ENCODE results near the gene SRRM2.

The SRRM2 gene

GRCh38 chr16:2784358-2785100 lies 32.1 kb downstream of the SRRM2 start:
- Histone ChIP-seq H3K4me2 (ENCODE audit: insufficient read depth, low read length, poor library complexity, severe bottlenecking) (no peak overlapping the region), H3K4ac (ENCODE audit: low read length) (no peak overlapping the region), H3K27me3 (ENCODE audit: control insufficient read depth in 3 of 3, insufficient read depth in 3 of 3, low read depth in 1 of 3, low read length in 3 of 3) (peaks cover 0 to 8% (median 0%) of the 10 kb centered on the region in 3 experiments), H3K4me3 (ENCODE audit: low read length in 2 of 2) (no peak overlapping the region), H2BK15ac (ENCODE audit: low read length) (peak overlapping the region; percentile 89), H3K14ac (ENCODE audit: low read length) (peak overlapping the region; percentile 56), H3K9me3 (replicated peaks in 1 of 2; ENCODE audit: control insufficient read depth in 2 of 2, insufficient read depth in 1 of 2, low read depth in 1 of 2, low read length in 2 of 2) (no peaks in the 10 kb centered on the region), H3K9ac (ENCODE audit: low read depth, low read length, poor library complexity) (no peak overlapping the region), H3K4me1 (ENCODE audit: control insufficient read depth in 2 of 2, insufficient read depth in 1 of 2, low read depth in 1 of 2, low read length in 2 of 2) (peaks cover 4 to 8% of the 10 kb centered on the region in 2 donors), H3K27ac (replicated peaks; ENCODE audit: low read length) (no peak overlapping the region), H2AFZ (ENCODE audit: low read length) (no peak overlapping the region), H3K23ac (ENCODE audit: low read depth, low read length, poor library complexity) (peak overlapping the region; percentile 73), H2BK5ac (ENCODE audit: low read length) (peak overlapping the region; percentile 70), H3K79me1 (ENCODE audit: low read depth, low read length) (no peaks in the 10 kb centered on the region), H2BK120ac (ENCODE audit: low read depth, low read length) (no peak overlapping the region), H2AK5ac (ENCODE audit: low read depth, low read length) (peak overlapping the region; percentile 90), H4K91ac (ENCODE audit: low read depth, low read length, poor library complexity) (no peak overlapping the region), H4K8ac (ENCODE audit: low read depth, low read length) (no peak overlapping the region), H2BK12ac (ENCODE audit: low read length) (no peak overlapping the region), H3K18ac (ENCODE audit: low read length) (peak overlapping the region; percentile 48), H3K36me3 (replicated peaks in 1 of 2; ENCODE audit: control insufficient read depth in 2 of 2, insufficient read depth in 2 of 2, low read length in 2 of 2) (no peaks in the 10 kb centered on the region)
- WGBS, 2 donors (ENCODE audit: extremely low coverage in 2 of 2, insufficient read length in 2 of 2, insufficient replicate concordance in 1 of 2) = no CpG with 5 or more reads among the region's 15 CpGs
- DNase-seq (ENCODE audit: low spot score) = no peak

DNA sequence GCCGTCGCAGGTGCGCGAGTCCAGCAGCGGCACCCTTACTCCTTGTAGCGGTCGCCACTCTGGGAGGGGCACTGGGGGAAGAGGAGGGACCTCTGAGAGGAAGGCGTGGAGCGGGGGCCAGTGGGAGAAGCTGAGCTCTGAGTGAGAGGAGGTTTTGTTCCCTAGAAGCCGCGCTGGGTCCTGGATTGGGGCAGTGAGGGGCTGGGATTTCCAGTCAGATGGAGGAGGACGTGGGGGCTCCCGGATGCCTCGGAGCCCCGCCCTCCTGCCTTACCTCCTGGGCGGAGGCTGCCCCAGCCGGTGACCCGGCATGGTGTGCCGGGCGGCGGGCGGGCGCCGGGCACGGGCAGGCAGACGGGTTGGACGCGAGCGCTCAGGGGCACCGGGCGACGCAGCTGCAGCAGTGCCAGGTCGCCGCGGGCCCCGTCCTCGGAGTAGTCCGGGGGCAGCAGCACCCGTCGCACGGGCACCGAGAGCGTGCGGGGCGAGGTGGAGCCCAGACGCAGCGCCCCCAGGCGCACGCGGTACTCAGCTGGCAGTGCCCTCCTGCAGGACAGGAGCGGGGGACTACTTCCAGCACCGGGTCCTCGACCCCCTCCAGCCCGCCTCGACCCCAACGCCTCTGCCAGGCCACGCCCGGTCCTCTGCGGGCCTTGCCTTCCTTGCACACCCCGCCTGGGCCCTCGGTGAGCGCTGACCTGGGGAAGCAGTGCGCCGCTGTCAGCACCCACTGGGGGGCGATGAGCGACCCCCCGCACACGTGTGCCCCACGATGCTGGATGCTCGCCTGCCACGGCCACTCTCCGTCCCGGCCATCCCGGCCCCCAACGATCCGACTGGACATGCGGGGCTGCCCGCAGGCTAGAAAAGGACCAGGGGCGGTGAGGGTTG lies 32.9 kb downstream of the SRRM2 start:
- peak overlapping the region; percentile 99 for H2AK5ac ChIP-seq (ENCODE audit: low read depth, low read length)
- WGBS, 2 donors (ENCODE audit: extremely low coverage in 2 of 2, insufficient read length in 2 of 2, insufficient replicate concordance in 1 of 2) = no CpG with 5 or more reads among the region's 79 CpGs
- no peak overlapping the region for H3K4me2 ChIP-seq (ENCODE audit: insufficient read depth, low read length, poor library complexity, severe bottlenecking)
- no peaks in the 10 kb centered on the region for H3K79me1 ChIP-seq (ENCODE audit: low read depth, low read length)
- no peak overlapping the region for H4K91ac ChIP-seq (ENCODE audit: low read depth, low read length, poor library complexity)
- H3K4me1 ChIP-seq (ENCODE audit: control insufficient read depth in 2 of 2, insufficient read depth in 1 of 2, low read depth in 1 of 2, low read length in 2 of 2) = peaks cover 4 to 10% of the 10 kb centered on the region in 2 donors
- no peak overlapping the region for H3K4ac ChIP-seq (ENCODE audit: low read length)
- H3K9ac ChIP-seq (ENCODE audit: low read depth, low read length, poor library complexity) = no peak overlapping the region
- H2AFZ ChIP-seq (ENCODE audit: low read length) = no peak overlapping the region
- H2BK12ac ChIP-seq (ENCODE audit: low read length) = peak overlapping the region; percentile 41
- H3K9me3 ChIP-seq (replicated peaks in 1 of 2; ENCODE audit: control insufficient read depth in 2 of 2, insufficient read depth in 1 of 2, low read depth in 1 of 2, low read length in 2 of 2) = no peaks in the 10 kb centered on the region
- H2BK15ac ChIP-seq (ENCODE audit: low read length) = peak overlapping the region; percentile 89
- peaks cover 0 to 8% (median 0%) of the 10 kb centered on the region in 3 experiments for H3K27me3 ChIP-seq (ENCODE audit: control insufficient read depth in 3 of 3, insufficient read depth in 3 of 3, low read depth in 1 of 3, low read length in 3 of 3)
- no peak overlapping the region for H4K8ac ChIP-seq (ENCODE audit: low read depth, low read length)
- peak overlapping the region; percentile 73 for H3K23ac ChIP-seq (ENCODE audit: low read depth, low read length, poor library complexity)
- no peak overlapping the region for H3K27ac ChIP-seq (replicated peaks; ENCODE audit: low read length)
- H3K18ac ChIP-seq (ENCODE audit: low read length) = peak overlapping the region; percentile 48
- H3K14ac ChIP-seq (ENCODE audit: low read length) = peak overlapping the region; percentile 21
- peak overlapping the region; percentile 70 for H2BK5ac ChIP-seq (ENCODE audit: low read length)
- H2BK120ac ChIP-seq (ENCODE audit: low read depth, low read length) = no peak overlapping the region
- H3K36me3 ChIP-seq (replicated peaks in 1 of 2; ENCODE audit: control insufficient read depth in 2 of 2, insufficient read depth in 2 of 2, low read length in 2 of 2) = no peaks in the 10 kb centered on the region
- DNase-seq (ENCODE audit: low spot score) = no peak
- H3K4me3 ChIP-seq (ENCODE audit: low read length in 2 of 2) = no peak overlapping the region

- DNase-seq (ENCODE audit: low spot score) = no peak
- Histone ChIP-seq H3K4me3 (ENCODE audit: low read length in 2 of 2) (no peak overlapping the region), H3K9me3 (replicated peaks in 1 of 2; ENCODE audit: control insufficient read depth in 2 of 2, insufficient read depth in 1 of 2, low read depth in 1 of 2, low read length in 2 of 2) (no peaks in the 10 kb centered on the region), H3K36me3 (replicated peaks in 1 of 2; ENCODE audit: control insufficient read depth in 2 of 2, insufficient read depth in 2 of 2, low read length in 2 of 2) (no peaks in the 10 kb centered on the region), H3K23ac (ENCODE audit: low read depth, low read length, poor library complexity) (no peak overlapping the region), H3K9ac (ENCODE audit: low read depth, low read length, poor library complexity) (peak overlapping the region; percentile 60), H2BK5ac (ENCODE audit: low read length) (peak overlapping the region; percentile 70), H2AFZ (ENCODE audit: low read length) (no peak overlapping the region), H3K27me3 (ENCODE audit: control insufficient read depth in 3 of 3, insufficient read depth in 3 of 3, low read depth in 1 of 3, low read length in 3 of 3) (peaks cover 0 to 10% (median 0%) of the 10 kb centered on the region in 3 experiments), H2BK15ac (ENCODE audit: low read length) (peak overlapping the region; percentile 93), H2BK12ac (ENCODE audit: low read length) (peak overlapping the region; percentile 94), H3K79me1 (ENCODE audit: low read depth, low read length) (no peaks in the 10 kb centered on the region), H2BK120ac (ENCODE audit: low read depth, low read length) (no peak overlapping the region), H3K4me2 (ENCODE audit: insufficient read depth, low read length, poor library complexity, severe bottlenecking) (no peak overlapping the region), H3K18ac (ENCODE audit: low read length) (peak overlapping the region; percentile 76), H3K14ac (ENCODE audit: low read length) (peak overlapping the region; percentile 97), H3K4ac (ENCODE audit: low read length) (peak overlapping the region; percentile 23), H2AK5ac (ENCODE audit: low read depth, low read length) (peak overlapping the region; percentile 99), H4K91ac (ENCODE audit: low read depth, low read length, poor library complexity) (no peak overlapping the region), H4K8ac (ENCODE audit: low read depth, low read length) (no peak overlapping the region), H3K27ac (replicated peaks; ENCODE audit: low read length) (no peak overlapping the region), H3K4me1 (ENCODE audit: control insufficient read depth in 2 of 2, insufficient read depth in 1 of 2, low read depth in 1 of 2, low read length in 2 of 2) (peaks cover 4 to 10% of the 10 kb centered on the region in 2 donors)
- WGBS, 2 donors (ENCODE audit: extremely low coverage in 2 of 2, insufficient read length in 2 of 2, insufficient replicate concordance in 1 of 2) = no CpG with 5 or more reads among the region's 15 CpGs
These were observed 33.8 kb downstream of the SRRM2 start for GRCh38 chr16:2786061-2786825.
